K562 (cell line): ENCODE measurements around the gene MYH7. TPM values are rescaled to one million over a fixed set of nuclear protein-coding genes. Genes with fewer than 3 reads are reported as not detected.
A peak's percentile ranks its signal among the peaks of the same experiment; 100 is the strongest.

Experiments used
- BRD4 ChIP-seq: fragments of 200-600 bp; sonication (generic); IDR thresholded peaks from 2 replicates; pipeline ENCODE4 v1.6.1; 2017; ENCODE audit warnings: inconsistent platforms
- CEBPZ ChIP-seq: fragments of 150-350 bp; IDR thresholded peaks from 2 replicates; pipeline ENCODE4 v1.6.1; 2014; ENCODE audit warnings: low read depth, mild to moderate bottlenecking, low read length, borderline replicate concordance
- HDAC1 ChIP-seq, 2 experiments: fragments of 450-650 bp; IDR thresholded peaks; 2 replicates each; pipeline ENCODE4 v1.6.1; 2016 to 2017; ENCODE audit warnings: inconsistent platforms in 1 of 2, mild to moderate bottlenecking in 1 of 2, moderate library complexity in 1 of 2
- JUN ChIP-seq, 2 experiments: sonication (generic) in 1 of 2; formaldehyde crosslinking in 1 of 2; IDR thresholded peaks; 2 replicates each; pipeline versions ENCODE4 v1.6.1 to v1.8.0; 2012 to 2022; ENCODE audit warnings: borderline replicate concordance in 2 of 2, mild to moderate bottlenecking in 2 of 2, improper control_type of control experiment in 1 of 2, low read depth in 1 of 2, low read length in 1 of 2, missing genetic modification reagents in 1 of 2
- MAX ChIP-seq: sonication (generic); formaldehyde crosslinking; IDR thresholded peaks from 2 replicates; pipeline ENCODE4 v1.9.0; 2022; ENCODE audit warnings: mild to moderate bottlenecking, missing genetic modification reagents
- SAFB2 ChIP-seq: fragments of 200-400 bp; formaldehyde crosslinking; IDR thresholded peaks from 2 replicates; pipeline ENCODE4 v1.6.1; 2018; ENCODE audit warnings: borderline replicate concordance, low read length, low read depth, moderate library complexity; ENCODE audit not compliant: severe bottlenecking
- SREBF2 ChIP-seq: sonication (generic); formaldehyde crosslinking; IDR thresholded peaks from 2 replicates; pipeline ENCODE4 v1.4.0; 2020; ENCODE audit warnings: mild to moderate bottlenecking, missing genetic modification reagents
- U2AF1 ChIP-seq: fragments of 200-400 bp; formaldehyde crosslinking; optimal IDR thresholded peaks from 2 replicates; pipeline ENCODE3; 2017; ENCODE audit warnings: mild to moderate bottlenecking, low read depth, low read length, moderate library complexity
- ZNF583 ChIP-seq: fragments of 250-450 bp; sonication (Bioruptor Pico); IDR thresholded peaks from 2 replicates; pipeline ENCODE4 v1.4.0; 2020
- ZNF780A ChIP-seq: fragments of 250-450 bp; sonication (Bioruptor Pico); IDR thresholded peaks from 2 replicates; pipeline ENCODE4 v1.5.0; 2021; ENCODE audit warnings: mild to moderate bottlenecking
- polyA plus RNA-seq, 8 experiments: library from polyadenylated mRNA; depleted of rRNA in 4 of 8; stranded (reverse) in 5 of 8; unstranded in 3 of 8; fragments of >200 nt; fragmentation: Nextera tagmentation in 2 of 8; fragmentation: Illumina TruSeq in 1 of 8; extraction: Ambion mirVana in 2 of 8; extraction: Trizol in 1 of 8; gene quantifications; 2 replicates each; pipeline versions ENCODE4 v1.2.1 to v1.2.3, GENCODE V29; 2011 to 2014; ENCODE audit warnings: inconsistent platforms in 1 of 8, missing spikeins in 1 of 8
- total RNA-seq, 7 experiments: library from RNA; depleted of rRNA in 6 of 7; stranded (reverse); fragments of >200 nt in 6 of 7; fragmentation: Illumina TruSeq in 2 of 7; extraction: Trizol in 2 of 7; gene quantifications; 2 replicates each; pipeline versions ENCODE4 v1.2.1 to v1.2.3, GENCODE V29; 2011 to 2021; ENCODE audit warnings: low replicate concordance in 1 of 7
- TF ChIP-seq, protein P1 (sequence below): fragments of 200-600 bp; sonication (generic); IDR thresholded peaks from one replicate; pipeline ENCODE4 v1.6.1; 2012; ENCODE audit warnings: mild to moderate bottlenecking, low read depth, low read length, inconsistent platforms

Gene MYH7
- total and polyA plus RNA-seq, 9 of the 15 experiments (the other 6 are each of a cell fraction or from before 2014, with no cell fraction given) = not detected

DNA sequence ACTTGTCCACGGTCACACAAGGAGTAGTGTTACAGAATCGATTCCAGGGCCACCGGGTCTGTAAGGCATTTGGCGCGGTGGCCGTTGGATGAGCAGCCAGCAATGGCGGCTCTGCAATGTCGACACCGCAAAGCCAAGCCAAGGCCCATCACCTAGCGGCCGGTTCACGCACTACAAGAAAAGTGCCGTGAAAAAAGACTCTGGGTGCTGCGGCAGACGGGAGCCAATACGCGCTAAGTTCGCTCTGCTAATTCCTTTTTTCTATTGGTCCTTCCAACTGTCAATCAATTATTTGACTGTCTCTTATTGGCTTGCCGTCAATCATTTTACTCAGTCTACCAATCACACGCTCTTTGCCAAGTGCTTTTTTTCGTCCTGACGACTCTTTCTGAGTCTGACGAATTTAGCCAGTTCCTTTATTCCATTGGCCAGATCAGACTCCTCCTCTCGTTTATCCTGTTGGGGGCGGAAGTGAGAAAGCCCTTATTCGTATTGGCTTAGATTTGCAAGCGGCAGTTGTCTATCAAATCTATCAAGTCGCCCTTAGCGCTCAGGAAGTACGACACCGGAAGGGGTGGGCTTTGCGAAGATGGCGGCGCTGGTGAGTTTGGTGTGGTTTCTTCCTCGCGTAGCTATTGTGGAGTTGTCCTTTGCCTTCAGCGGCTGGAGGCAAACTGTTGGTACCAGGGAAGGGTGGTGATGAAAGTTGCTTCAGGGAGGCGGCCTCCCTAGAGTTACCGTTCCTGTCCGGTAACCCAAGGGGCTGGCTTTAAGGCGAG is 33.9 kb upstream of the MYH7 start, which contains the start of gene NGDN (continued):
- TF ChIP-seq JUN (IDR thresholded peaks at IDR 0.05; ENCODE audit: borderline replicate concordance, low read depth, low read length) (no peak), JUN (CRISPR knock-in tag; IDR thresholded peaks at IDR 0.05; ENCODE audit: borderline replicate concordance) (no peak), U2AF1 (no peak), BRD4 (no peak), HDAC1 (IDR thresholded peaks at IDR 0.05) (peak in 1 of 2 experiments; percentile 81; a peak in 2 of 4 replicates), ZNF780A (CRISPR knock-in tag) (no peak), CEBPZ (peak; percentile 71; the same call in 1 of the 2 replicates), SREBF2 (CRISPR knock-in tag) (no peak), SAFB2 (no peak), ZNF583 (CRISPR knock-in tag) (no peak), MAX (no peak)
- TF ChIP-seq, protein P1, sequence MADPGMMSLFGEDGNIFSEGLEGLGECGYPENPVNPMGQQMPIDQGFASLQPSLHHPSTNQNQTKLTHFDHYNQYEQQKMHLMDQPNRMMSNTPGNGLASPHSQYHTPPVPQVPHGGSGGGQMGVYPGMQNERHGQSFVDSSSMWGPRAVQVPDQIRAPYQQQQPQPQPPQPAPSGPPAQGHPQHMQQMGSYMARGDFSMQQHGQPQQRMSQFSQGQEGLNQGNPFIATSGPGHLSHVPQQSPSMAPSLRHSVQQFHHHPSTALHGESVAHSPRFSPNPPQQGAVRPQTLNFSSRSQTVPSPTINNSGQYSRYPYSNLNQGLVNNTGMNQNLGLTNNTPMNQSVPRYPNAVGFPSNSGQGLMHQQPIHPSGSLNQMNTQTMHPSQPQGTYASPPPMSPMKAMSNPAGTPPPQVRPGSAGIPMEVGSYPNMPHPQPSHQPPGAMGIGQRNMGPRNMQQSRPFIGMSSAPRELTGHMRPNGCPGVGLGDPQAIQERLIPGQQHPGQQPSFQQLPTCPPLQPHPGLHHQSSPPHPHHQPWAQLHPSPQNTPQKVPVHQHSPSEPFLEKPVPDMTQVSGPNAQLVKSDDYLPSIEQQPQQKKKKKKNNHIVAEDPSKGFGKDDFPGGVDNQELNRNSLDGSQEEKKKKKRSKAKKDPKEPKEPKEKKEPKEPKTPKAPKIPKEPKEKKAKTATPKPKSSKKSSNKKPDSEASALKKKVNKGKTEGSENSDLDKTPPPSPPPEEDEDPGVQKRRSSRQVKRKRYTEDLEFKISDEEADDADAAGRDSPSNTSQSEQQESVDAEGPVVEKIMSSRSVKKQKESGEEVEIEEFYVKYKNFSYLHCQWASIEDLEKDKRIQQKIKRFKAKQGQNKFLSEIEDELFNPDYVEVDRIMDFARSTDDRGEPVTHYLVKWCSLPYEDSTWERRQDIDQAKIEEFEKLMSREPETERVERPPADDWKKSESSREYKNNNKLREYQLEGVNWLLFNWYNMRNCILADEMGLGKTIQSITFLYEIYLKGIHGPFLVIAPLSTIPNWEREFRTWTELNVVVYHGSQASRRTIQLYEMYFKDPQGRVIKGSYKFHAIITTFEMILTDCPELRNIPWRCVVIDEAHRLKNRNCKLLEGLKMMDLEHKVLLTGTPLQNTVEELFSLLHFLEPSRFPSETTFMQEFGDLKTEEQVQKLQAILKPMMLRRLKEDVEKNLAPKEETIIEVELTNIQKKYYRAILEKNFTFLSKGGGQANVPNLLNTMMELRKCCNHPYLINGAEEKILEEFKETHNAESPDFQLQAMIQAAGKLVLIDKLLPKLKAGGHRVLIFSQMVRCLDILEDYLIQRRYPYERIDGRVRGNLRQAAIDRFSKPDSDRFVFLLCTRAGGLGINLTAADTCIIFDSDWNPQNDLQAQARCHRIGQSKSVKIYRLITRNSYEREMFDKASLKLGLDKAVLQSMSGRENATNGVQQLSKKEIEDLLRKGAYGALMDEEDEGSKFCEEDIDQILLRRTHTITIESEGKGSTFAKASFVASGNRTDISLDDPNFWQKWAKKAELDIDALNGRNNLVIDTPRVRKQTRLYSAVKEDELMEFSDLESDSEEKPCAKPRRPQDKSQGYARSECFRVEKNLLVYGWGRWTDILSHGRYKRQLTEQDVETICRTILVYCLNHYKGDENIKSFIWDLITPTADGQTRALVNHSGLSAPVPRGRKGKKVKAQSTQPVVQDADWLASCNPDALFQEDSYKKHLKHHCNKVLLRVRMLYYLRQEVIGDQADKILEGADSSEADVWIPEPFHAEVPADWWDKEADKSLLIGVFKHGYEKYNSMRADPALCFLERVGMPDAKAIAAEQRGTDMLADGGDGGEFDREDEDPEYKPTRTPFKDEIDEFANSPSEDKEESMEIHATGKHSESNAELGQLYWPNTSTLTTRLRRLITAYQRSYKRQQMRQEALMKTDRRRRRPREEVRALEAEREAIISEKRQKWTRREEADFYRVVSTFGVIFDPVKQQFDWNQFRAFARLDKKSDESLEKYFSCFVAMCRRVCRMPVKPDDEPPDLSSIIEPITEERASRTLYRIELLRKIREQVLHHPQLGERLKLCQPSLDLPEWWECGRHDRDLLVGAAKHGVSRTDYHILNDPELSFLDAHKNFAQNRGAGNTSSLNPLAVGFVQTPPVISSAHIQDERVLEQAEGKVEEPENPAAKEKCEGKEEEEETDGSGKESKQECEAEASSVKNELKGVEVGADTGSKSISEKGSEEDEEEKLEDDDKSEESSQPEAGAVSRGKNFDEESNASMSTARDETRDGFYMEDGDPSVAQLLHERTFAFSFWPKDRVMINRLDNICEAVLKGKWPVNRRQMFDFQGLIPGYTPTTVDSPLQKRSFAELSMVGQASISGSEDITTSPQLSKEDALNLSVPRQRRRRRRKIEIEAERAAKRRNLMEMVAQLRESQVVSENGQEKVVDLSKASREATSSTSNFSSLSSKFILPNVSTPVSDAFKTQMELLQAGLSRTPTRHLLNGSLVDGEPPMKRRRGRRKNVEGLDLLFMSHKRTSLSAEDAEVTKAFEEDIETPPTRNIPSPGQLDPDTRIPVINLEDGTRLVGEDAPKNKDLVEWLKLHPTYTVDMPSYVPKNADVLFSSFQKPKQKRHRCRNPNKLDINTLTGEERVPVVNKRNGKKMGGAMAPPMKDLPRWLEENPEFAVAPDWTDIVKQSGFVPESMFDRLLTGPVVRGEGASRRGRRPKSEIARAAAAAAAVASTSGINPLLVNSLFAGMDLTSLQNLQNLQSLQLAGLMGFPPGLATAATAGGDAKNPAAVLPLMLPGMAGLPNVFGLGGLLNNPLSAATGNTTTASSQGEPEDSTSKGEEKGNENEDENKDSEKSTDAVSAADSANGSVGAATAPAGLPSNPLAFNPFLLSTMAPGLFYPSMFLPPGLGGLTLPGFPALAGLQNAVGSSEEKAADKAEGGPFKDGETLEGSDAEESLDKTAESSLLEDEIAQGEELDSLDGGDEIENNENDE = no peak
